Stimulated activated CD4-positive, alpha-beta T cell treated with anti-CD3 and anti-CD28 coated beads, TNF-alpha, amount 100 ng/mL, for 24 hours (primary cell): Measurements from ENCODE around the gene TSHZ1.
A peak's percentile ranks its signal among the peaks of the same experiment; 100 is the strongest.

Experiments used
- DNase-seq, 3 experiments: peaks; one replicate each; pipeline ENCODE4 v3.0.0-alpha.2; 2020; ENCODE audit warnings: low read depth in 3 of 3

TSHZ1 gene

GRCh38 chr18:75210274-75211001 lies at the start of gene TSHZ1:
Gene TSHZ1, plus strand, starts transcription at chr18:75210797. Its CDS starts 1,080 bp downstream, at chr18:75211877.
- peak in 2 of 3 experiments; percentile 34 to 35 for DNase-seq

DNA sequence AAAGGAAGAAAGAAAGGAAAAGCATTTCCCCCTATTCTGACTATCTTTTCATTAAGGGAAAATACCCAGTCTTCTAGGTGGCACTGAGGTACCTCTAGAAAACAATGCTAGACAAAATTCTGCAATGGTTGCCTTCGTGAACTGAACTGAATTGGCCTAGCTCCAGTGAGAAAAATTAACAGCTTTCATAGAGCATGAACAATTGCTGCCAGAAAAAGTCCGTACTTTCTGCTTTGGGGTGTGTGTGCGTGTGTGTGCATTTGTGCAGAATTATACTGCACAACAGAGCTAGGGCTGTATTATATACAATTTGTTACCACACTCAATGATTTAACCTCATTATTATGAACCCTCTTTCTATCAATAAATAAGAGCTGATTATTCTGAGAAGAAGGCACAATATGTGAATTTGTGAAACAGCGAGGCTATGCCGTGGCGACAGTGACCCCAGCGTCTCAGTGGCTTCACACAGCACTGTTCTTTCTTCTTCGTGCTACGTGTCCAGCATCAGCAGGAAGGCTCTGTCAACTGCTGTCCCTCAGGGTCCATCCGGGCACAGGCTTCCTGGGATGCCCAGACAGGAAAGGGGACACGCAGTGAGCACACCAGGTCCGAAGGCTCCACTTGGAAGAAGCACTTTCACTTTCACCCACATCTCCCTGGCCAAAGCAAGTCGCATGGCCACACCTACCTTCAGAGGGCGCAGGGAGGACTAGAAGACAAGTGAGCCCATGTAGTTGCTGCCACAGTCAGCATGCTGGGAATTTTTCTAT lies 49.2 kb upstream of the TSHZ1 start:
- no peak for DNase-seq

DNA sequence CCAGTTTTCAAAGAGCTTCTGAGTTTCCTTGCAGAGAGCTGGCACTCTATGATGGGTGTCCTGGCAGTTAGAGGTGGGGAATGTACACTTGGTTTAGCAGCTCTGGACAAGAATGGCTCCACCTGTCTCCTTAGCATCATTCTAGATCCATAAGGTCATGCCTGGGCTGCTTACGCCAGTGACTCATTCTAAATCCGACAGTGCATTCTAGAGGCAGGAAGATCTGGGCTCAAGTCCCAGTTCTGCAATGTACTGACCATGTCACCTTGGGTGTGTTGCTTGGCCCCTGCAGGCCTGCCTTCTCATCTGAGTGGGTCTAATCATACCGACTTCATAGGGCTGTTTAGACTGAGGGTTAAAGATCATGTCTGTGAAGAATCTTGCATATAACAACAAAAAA lies 48.1 kb upstream of the TSHZ1 start:
- DNase-seq: no peak

GRCh38 chr18:75162978-75163377 lies 47.6 kb upstream of the TSHZ1 start:
- no peak for DNase-seq

- DNase-seq: no peak
Observed at GRCh38 chr18:75163736-75164135, 46.9 kb upstream of the TSHZ1 start.

- DNase-seq: no peak
Observed at GRCh38 chr18:75164479-75164878, 46.1 kb upstream of the TSHZ1 start.

GRCh38 chr18:75165926-75166325 lies 44.7 kb upstream of the TSHZ1 start:
- DNase-seq: no peak

DNA sequence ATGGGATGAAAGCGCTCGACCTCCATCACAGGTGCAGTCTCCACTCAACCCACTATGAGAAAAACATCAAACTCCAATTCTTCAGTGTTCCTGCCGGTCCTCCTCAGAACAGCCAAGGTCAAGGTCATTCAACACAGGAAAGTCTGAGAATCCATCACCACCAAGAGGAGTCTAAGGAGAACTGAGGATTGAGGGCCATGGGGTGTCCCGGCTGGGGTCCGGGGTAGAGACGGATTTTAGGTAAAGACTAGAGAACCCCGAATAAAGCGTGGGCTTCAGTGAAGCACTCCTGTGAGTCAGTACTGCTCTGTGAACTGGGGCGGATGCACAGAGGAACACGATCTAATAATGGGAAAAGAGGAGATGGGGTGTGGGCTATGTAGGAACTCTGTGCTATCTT lies 43.5 kb upstream of the TSHZ1 start:
- no peak for DNase-seq

DNA sequence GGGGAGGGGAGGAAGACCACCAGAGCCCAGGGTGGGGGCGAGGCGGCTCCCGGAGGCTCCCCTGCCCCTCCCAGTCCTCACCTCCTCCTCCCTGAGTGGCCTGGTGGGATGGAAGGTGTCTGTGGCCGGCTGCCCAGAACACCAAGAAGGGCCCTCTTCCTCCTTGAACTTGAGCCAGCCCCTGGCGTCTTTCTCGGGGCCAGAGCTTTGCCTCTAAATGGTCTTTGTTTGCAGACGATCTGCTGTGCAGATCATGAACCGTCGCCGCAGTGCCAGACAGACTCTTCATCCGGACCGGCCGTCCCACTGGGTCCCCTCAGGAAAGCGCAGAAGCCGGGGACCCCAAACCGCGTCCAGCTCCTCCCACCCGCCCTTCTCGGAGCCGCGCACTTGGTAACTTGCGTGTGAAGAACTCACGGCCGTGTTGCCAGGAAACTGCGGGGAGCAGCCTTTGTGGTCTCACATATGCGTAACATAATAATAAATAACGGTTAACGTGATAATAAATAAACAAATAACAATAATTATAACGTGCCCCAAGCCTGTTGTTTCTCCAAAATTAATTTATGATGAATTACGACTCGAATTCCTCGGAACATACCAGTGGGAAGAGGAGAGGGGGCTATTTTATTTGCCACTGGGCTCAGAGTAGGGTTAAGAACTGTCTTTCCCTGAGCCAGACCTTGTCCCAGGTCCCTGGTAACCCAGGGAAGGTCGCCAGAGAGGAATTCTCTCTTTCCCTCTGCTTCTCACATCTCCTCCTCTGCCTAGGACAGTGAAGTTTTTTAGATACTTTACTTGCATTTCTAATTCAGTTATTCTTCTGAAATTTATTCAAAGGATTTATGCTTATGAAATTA lies 42.6 kb upstream of the TSHZ1 start:
- DNase-seq: no peak

DNA sequence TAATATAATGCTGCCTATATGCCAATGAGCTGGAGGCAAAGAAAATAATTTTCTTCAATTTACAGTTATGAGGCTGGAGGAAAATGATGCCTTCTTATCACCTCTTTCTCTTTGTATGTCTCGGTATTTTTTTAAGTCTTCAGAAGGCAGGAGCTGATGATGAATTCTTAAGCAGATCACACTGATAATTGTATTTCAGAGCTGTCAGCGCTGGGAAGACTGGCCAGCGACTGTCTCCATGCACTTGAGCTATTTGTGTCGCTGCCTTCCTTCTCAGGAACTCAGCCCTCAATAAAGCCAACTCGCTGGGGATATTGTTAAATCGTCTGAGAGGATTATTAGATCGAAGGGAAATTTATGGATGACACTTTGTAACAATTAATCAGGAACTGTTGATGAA lies 42.0 kb upstream of the TSHZ1 start:
- no peak for DNase-seq

DNA sequence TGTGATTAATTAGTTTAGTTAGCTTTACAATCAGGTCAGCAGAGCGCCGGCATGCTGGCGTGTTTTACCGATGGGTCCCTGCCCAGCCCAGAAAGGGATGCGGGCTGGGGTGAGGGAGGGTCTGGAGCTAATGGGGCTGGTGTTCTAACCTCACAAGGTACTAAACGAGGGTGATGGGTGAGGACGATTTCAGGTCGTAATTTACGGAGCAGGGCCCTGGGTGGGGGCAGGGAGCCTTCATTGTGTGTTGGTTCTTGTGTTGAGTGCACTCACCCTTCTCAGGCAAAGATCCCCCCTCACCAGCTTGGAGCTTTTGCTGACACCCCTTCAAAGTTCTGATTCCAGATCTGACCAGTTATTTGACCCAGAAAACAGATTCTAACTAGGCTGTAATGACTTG lies 41.2 kb upstream of the TSHZ1 start:
- no peak for DNase-seq

DNA sequence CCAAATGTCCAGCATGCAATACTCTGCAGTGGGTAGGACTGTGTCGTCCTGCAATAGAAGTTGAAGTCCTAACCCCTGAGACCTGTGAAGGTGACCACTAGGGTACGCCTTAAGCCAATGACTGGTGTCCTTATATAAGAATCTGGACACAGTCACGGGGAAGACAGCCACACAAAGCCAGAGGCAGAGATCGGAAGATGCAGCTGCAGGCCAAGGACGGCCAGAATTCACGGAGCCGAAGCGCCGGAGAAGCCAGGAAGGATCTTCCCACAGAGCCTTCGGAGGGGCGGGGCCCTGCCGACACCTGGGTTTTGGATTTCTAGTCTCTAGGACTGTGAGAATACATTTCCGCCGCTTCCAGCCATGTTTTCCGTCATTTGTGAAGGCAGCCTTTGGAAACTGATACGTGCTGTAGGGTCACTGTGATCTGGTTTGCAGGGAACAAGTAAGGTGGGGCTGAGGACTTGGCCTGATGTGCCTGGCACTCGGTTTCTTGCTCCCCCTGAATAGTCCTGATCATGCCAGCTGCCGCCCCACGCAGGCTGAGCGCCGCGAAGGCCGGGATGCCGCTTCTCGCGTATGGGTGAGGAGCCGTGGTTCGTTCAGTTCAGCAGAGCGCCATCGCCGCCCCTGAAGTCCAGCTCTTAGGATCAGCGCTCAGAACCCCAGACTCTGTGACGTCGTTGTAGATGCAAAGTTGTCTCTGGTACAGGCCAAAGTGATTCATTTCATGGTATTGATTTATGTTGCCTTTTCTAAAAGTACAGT lies 40.4 kb upstream of the TSHZ1 start:
- DNase-seq: no peak

DNA sequence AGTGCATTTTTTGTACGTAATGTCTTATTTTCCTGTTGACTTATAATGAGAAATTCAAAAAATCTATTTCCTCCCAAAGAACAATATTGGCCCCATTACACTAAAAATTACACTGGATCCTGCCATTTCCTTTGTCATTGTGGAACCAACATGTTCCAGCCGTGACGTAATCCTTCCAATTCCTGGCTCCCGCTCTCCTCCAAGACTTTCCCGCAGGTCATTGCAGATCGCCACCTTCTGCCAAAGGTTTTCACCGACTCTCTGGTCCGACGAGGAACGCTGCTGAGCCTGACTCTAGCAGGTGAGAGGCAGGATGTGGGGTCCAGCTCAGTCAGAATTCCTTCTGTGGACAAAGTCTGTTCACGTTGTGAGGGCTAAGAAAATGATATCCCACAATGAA lies 39.7 kb upstream of the TSHZ1 start:
- DNase-seq: no peak

DNA sequence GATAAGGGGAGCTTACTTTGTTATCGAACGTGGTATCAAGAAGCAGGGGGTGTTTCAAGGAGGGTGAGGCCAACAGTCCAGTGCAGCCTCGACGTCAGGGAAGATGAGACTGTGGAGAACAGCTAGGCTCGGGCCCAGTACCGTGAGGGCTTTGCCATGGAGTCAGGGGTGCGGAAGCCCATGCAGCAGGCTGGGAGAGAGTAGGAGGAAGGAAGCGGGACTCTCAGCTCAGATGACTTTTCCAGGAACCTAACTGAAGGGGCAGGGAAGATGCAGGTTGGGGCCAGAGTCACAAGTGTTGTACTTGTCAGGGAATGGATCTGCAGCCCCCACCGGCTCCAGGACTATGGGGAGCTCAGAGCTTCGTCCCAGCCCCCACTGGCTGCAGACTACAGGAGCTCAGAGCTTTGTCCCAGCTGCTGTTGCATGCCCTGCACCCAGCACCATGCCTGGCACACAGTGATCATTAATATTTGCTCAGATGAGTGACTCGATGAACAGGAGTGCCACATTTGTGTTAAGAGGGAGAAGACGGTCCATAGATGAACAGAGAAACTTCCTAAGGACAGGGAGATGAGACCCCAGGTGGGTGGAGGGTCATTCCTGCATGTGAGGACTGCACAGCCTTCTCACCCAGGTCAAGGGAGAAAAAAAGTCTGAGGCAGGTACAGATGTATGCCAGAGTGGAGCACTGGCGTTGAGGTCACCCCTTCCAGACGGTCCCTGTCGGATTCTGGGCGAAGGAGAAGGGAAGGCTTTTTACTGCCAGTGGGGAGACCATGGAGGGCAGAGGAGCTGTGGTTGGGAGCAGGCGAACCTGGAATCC lies 38.1 kb upstream of the TSHZ1 start:
- DNase-seq: no peak

DNA sequence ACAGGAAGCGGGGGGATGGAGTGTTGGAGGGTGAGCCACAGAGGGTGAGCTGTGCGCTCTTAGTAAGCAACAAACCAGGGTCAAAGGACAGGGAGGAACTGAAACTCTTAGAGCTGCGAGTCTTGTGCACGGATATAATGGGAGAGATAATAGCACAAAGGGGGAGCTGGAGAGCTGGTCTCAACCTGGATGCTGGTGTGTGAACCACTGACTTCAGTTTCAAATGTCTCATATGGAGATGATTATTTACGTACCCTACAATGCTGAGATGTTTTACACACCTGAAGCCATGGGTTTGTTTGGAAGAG lies 37.5 kb upstream of the TSHZ1 start:
- DNase-seq: no peak

GRCh38 chr18:75173738-75174137 lies 36.9 kb upstream of the TSHZ1 start:
- DNase-seq: no peak

DNA sequence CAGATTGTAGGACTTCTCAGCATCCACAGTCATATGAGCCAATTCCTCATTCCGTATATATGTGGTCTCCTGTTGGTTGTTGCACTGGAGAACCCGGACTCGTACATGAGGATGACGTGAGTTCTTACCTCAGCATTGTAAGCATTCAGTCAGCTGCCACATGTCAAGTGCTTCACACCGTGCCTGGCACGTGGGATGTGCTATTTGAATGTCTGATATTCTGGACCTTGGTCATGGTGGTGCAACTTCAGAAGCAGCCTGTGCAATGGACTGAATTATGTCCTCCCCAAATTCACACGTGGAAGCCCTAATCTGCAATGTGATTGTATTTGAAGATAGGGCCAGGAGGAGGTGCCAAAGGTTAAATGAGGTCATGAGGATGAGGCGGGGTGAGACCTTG lies 33.7 kb upstream of the TSHZ1 start:
- no peak for DNase-seq

DNA sequence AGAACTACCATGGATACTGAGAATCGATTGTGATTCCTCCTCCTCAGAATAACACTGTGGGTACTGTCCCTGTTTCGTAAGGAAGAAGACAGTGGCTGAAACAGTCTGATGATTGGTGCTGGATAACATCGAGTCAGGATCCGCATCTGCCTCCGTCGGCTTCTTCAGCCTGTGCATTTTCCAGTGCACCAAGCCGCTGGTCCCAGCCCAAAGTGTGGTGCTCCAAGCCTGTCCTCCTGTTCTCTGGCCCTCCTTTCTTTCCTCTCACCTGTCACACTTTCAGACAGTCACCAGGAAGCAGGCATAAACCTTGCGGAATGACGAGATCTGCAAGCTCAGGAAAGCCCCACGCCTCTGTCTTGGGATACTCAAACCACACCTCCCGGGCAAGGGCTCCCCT lies 32.2 kb upstream of the TSHZ1 start:
- no peak for DNase-seq

- no peak for DNase-seq
Observed at GRCh38 chr18:75179819-75180600, 30.6 kb upstream of the TSHZ1 start.

- DNase-seq: no peak
Observed at GRCh38 chr18:75183524-75183923, 27.1 kb upstream of the TSHZ1 start.
